Measurements from ENCODE around the gene SLC9A9. TPM values are rescaled to one million over a fixed set of nuclear protein-coding genes. Genes with fewer than 3 reads are reported as not detected.

SLC9A9 gene
- total RNA-seq, 1 donor from 2014 or later: 9.3 TPM

GRCh38 chr3:143245692-143246091 is 602.6 kb downstream of the SLC9A9 start:
- DNase-seq (ENCODE audit: missing footprints): no peak
- intact Hi-C loops (cut with DNase I): no loop called here
- no peak for ATAC-seq

GRCh38 chr3:143244516-143245063 is 603.7 kb downstream of the SLC9A9 start:
- DNase-seq (ENCODE audit: missing footprints): no peak
- intact Hi-C loops (cut with DNase I): no loop called here
- ATAC-seq: no peak

- intact Hi-C loops (cut with DNase I): no loop called here
- DNase-seq (ENCODE audit: missing footprints) (no peak), ATAC-seq (no peak)
These were observed 604.6 kb downstream of the SLC9A9 start for GRCh38 chr3:143243686-143244085.

- no peak for ATAC-seq
- DNase-seq (ENCODE audit: missing footprints): no peak
- intact Hi-C loops (cut with DNase I): no loop called here
These were observed 605.6 kb downstream of the SLC9A9 start for GRCh38 chr3:143242691-143243090.

GRCh38 chr3:143242101-143242500 is 606.2 kb downstream of the SLC9A9 start:
- ATAC-seq (no peak), DNase-seq (ENCODE audit: missing footprints) (no peak)
- intact Hi-C loops (cut with DNase I): no loop called here

- DNase-seq (ENCODE audit: missing footprints): no peak
- no peak for ATAC-seq
- intact Hi-C loops (cut with DNase I): no loop called here
These were observed 606.8 kb downstream of the SLC9A9 start for GRCh38 chr3:143241481-143241951.

- ATAC-seq: no peak
- DNase-seq (ENCODE audit: missing footprints): no peak
- intact Hi-C loops (cut with DNase I): no loop called here
These were observed 607.4 kb downstream of the SLC9A9 start for GRCh38 chr3:143240886-143241285.

GRCh38 chr3:143239031-143239430 is 609.2 kb downstream of the SLC9A9 start:
- ATAC-seq: no peak
- no peak for DNase-seq (ENCODE audit: missing footprints)
- intact Hi-C loops (cut with DNase I): no loop called here

- intact Hi-C loops (cut with DNase I): no loop called here
- DNase-seq (ENCODE audit: missing footprints) (no peak), ATAC-seq (no peak)
These were observed 611.1 kb downstream of the SLC9A9 start for GRCh38 chr3:143237077-143237627.

- ATAC-seq (no peak), DNase-seq (ENCODE audit: missing footprints) (no peak)
- intact Hi-C loops (cut with DNase I): no loop called here
These were observed 611.9 kb downstream of the SLC9A9 start for GRCh38 chr3:143236226-143236964.

GRCh38 chr3:143235614-143236204 is 612.6 kb downstream of the SLC9A9 start:
- intact Hi-C loops (cut with DNase I): no loop called here
- ATAC-seq (no peak), DNase-seq (ENCODE audit: missing footprints) (no peak)

- intact Hi-C loops (cut with DNase I): no loop called here
- DNase-seq (ENCODE audit: missing footprints) (no peak), ATAC-seq (no peak)
These were observed 613.7 kb downstream of the SLC9A9 start for GRCh38 chr3:143234526-143234925.

GRCh38 chr3:143232981-143233380 is 615.3 kb downstream of the SLC9A9 start:
- no peak for ATAC-seq
- intact Hi-C loops (cut with DNase I): no loop called here
- DNase-seq (ENCODE audit: missing footprints): no peak

- ATAC-seq (no peak), DNase-seq (ENCODE audit: missing footprints) (no peak)
- intact Hi-C loops (cut with DNase I): no loop called here
These were observed 619.9 kb downstream of the SLC9A9 start for GRCh38 chr3:143228405-143228804.

GRCh38 chr3:143226678-143227291 is 621.5 kb downstream of the SLC9A9 start:
- intact Hi-C loops (cut with DNase I): no loop called here
- ATAC-seq (no peak), DNase-seq (ENCODE audit: missing footprints) (no peak)

- ATAC-seq: no peak
These were observed 623.6 kb downstream of the SLC9A9 start for GRCh38 chr3:143224716-143225115.

GRCh38 chr3:143222981-143223380 is 625.3 kb downstream of the SLC9A9 start:
- no peak for ATAC-seq

More at GRCh38 chr3:143224716-143225115, 623.6 kb downstream of the SLC9A9 start:
- intact Hi-C loops (cut with DNase I): no loop called here
- no peak for DNase-seq (ENCODE audit: missing footprints)

GRCh38 chr3:143222505-143222904 is 625.8 kb downstream of the SLC9A9 start:
- ATAC-seq: no peak
- intact Hi-C loops (cut with DNase I): no loop called here
- DNase-seq (ENCODE audit: missing footprints): no peak

More at GRCh38 chr3:143222981-143223380, 625.3 kb downstream of the SLC9A9 start:
- intact Hi-C loops (cut with DNase I): no loop called here
- no peak for DNase-seq (ENCODE audit: missing footprints)

- no peak for DNase-seq (ENCODE audit: missing footprints)
- intact Hi-C loops (cut with DNase I): no loop called here
These were observed 626.8 kb downstream of the SLC9A9 start for GRCh38 chr3:143221446-143221845.

More at GRCh38 chr3:143221446-143221845, 626.8 kb downstream of the SLC9A9 start:
- no peak for ATAC-seq
